Femur (tissue), 1 donor: ENCODE measurements around the gene GAS2L1.

Experiments
- DNase-seq: peaks from one replicate; pipeline ENCODE4 v3.0.0-alpha.2; 2017

GAS2L1 gene

DNA sequence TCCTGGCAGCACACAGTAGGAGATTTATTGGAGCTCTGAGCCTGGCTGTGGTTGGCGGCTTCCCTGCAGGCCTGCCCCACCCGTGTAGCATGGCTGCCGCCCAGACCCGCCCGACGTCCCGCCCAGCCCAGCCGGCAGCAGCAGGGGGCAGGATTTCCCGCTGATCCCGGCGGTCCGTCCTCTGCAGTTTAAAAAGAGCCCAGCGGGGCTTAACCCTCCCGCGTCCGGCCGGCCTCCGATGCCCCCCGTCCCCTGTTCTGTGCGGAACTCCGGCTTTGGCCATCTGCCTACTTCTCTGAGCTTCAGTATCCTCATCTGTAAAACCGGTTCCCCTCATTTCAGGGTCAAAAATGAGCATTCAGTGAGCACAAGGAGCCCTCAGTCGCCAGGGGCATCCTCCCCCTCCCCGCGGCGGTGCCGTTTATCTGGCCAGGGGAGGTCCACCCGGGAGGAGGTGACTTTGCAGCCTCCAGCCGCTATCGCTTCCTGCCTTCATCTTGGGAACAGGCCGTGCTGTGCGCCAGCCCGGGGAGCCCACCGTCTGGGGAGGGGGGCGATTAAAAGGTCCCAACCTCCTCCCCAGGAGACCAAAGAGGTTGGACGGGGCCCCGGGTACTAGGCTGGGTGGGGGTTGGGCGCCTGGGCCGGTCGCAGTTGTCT lies at the start of gene GAS2L1:
Gene GAS2L1 (plus strand): TSS at position 476 of the 660 bp plus-strand sequence. CDS start 1,456 bp downstream, outside the sequence.
- DNase-seq, result peak; percentile 93

DNA sequence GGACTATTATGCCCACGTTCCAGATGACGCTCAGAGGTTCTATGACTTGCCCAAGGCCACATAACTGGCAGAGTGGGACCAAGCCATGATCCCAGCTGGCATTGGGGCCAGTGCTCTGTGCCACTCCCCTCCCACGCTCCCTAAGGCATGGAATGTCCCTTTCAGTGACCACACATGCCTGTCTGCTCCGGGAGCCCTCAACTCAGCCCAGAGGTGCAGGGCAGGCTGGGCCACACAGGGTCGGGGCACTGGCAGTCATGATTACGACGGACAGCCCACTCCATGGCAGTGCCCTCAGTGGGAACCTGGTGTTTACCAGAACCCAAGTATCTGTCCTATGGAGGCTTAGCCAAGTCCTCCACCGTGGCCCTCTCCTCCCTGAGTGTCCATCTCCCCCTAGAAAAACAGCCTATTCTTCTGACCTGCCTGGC lies 48.7 kb upstream of the GAS2L1 start:
- DNase-seq, result no peak

DNA sequence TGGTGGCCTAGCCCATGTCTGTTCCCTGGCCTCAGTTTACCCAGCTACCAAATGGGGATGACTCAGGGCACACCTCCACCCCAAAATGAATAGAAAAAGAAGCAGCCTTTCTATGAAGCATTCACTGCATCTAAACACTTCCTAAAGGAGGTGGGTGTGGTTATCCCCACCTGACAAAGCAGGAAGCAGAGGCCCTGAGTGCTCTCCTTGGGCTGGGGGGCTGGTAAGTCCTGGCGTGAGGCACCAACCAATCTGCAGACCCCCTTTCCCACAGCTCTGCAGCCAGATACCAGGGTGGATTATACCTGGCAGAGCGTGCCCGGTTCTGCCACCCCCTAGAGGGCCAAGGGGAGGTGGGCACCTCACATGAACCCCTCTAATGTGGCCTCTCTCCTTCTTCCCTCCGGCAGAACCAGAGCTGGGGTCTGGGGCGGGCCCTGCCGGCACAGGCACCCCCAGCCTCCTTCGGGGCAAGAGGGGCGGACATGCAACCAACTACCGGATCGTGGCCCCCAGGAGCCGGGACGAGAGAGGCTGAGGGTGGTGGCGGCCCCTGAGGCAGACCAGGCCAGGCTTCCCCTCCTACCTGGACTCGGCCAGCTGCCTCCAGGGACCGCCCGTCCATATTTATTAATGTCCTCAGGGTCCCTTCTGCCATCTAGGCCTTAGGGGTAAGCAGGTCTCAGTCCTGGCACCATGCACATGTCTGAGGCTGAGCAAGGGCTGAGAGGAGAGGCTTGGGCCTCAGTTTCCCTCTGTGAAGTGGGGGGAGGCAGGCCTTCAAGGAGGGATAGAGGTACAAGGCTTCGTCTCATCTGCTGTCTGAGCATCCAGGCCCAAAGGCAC lies 47.8 kb upstream of the GAS2L1 start:
- DNase-seq, result no peak

DNA sequence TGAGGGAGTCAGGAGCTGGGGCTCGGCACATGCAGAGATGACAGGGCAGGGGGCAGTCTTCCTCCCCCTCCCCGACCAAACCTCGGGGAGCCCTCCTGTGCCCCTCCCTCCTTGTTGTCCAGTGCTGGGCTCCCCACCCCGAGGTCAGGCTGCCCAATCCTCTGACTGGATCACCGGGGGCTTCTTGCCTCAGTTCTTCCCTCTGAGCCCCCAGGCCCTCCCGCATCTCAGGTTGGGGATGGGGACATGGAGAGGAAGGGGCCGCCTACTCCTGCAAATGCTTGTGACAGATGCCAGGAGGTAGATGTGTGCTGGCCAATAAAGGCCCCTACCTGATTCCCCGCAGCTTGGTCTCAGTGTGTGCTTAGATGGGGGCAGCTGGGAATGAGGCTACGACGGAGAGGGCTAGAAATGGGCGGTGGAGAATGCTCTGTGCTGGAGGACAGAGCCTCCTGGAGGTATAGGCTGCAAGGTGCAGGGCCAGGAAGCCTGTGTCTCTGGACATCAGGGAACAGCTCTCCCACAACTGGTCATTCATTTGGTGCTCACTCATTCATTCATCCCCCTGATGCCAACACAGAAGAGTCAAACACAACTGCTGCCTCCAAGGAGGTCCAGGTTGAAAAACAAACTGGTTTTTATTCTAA lies 47.1 kb upstream of the GAS2L1 start:
- no peak for DNase-seq

DNA sequence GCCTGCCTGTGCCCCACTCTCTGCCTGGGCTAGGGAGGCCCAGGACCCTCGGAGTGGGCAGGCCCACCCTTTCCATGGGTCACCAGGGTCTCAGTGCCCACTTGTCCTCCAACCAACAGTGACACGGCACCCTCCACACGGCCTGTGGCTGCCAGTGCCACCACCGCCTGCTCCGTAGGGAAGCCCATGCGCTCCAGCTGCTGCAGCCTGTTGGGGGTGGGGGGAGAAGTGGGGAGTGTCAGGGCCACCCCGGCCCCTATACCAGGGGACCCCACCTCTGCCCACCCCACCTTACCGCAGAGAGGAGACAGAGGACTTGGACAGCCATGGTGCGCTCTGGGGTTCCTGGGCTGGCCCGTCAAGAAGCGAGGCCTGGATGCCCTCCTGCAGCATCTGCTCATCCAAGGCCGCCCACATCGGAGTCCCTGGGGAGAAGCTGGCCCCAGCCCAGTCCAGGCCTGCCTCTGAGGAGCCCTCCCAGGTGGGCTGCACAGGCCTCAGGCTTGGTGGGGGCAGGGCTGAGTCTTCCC lies 46.4 kb upstream of the GAS2L1 start:
- no peak for DNase-seq

DNA sequence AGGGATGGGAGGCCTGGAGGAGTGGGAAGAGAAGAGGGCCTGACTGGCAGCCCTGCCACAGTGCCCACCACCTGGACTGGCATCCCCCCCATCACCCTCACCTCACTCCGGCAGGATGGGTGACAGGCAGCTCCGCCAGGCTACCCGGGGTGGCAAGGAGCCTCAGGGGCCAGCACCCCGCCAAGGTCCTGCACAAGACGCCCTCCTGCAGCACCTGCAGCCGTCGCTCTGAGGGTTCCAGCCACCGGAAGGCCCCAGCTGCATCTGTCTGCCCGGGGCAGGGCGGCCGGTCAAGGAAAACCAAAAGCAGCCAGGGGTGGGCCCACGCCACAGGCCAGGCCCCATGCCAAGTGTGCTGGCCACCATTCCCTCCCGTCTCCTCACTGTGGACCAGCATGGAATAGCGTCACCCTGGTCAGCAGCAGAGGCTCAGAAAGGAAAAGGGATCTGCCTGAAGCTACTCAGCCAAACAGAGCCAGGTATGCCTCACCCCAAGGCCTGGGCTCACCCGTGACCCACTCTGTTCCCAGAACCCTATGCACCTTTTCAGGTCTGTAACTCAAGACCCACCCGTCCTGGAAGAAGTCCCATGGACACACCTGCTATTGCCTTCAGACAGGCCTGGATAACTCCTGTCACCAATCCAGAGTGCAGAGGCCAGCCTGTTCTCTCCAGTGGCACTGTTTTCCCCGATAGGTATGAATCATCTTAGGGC lies 45.7 kb upstream of the GAS2L1 start:
- DNase-seq, result peak; percentile 46

DNA sequence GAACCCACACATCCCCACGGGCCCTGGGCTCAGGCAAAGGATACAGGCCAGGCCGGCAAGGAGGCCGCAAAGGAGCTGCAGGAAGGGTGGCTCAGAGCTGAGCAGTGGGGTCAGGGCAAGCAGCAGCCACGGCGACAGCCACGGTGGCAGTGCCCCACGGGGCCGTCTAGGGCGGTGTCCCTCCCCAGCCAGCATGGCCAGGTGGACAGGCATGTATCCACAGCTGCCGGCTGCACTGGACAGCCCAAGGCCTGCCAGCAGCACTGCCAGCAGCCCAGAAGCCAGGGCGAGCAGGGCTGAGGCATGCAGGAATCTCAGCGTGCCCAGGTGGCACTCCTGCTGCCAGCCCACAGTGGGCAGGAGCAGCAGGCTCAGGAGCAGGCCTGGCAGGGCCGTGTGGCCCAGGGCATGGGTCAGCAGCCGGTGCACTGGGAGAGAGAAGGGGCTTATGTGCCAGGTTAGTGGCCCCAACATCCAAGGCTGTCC lies 42.6 kb upstream of the GAS2L1 start:
- no peak for DNase-seq

DNA sequence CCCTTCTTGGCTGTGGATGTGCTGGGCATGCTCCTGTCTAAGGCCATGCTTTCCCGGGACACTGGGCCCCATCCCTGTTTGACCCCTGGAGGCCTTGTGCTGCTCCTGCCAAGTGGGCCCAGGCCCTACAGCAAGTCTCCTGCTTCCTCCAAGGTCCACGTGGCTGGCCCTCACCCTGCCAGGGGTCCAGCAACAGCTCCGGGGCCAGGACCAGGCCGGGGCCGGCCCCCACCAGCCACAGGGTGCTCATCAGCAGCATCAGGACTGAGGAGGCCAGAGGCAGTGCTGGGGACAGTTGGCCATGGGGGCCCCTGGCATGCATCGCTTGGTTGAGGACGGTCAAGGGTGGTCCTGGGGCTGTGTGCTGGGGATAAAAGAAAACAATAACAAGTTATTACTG lies 41.1 kb upstream of the GAS2L1 start:
- DNase-seq, result no peak

DNA sequence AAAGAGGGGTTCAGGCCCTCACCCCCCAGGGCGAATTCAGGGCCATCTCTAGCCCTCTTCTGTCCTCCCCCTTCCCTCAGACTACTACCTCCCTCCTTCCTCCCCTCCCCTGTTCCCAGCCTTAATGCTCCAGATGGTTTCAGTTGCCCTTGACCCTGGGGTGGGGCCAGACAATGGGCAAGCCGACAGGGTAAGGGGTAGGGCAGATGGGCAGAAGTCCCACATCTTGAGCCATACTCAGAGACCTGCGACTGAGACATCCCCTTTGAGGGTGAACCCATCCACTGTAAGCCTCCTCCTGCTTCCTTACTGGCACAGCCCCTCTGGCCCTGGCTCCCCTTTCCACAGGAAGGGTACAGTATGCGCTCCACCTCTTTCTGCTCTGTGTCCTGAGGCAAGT lies 40.5 kb upstream of the GAS2L1 start:
- DNase-seq, result no peak

DNA sequence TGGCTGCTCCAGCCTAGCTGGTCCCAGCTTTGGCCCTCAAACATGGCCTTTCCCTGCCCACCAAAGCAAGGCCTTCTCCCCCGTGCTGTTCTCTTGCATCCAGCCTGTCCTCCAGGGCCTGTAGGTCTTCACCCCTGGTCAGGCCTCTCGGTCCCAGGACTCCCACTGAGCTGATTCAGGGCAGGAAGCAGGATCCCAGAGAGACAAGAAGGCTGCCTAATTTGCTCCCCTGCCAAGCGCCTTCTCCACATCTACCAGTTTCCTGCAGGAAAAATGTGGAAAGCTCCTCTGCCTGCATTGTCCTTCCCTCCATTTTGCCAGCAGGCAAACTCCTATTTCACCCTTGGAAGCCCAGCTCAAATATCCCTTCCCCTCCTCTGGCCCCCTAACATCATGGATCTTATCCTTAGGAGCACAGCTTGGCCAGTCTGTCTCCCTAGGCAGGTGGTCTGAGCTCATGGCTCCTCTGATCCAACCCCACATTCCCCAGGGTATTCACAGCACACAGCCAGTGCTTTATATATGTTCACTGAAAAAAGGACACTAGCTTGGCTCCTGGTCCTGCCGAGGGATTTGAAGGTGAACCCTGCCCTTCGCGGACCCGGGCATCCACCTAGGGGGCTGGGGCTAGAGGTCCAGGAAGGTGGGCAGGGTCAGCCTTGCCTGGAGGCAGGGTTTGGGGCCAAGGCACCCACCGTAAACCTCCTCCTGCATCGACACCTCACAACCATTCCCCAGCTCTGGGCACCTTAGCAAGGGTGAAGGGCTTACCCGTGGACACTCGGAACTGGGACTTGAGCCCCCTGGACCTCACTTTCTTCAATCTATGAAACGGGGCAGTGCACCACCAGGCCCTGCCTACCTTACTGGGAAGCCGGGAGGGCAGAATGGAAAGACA lies 39.6 kb upstream of the GAS2L1 start:
- DNase-seq, result no peak

DNA sequence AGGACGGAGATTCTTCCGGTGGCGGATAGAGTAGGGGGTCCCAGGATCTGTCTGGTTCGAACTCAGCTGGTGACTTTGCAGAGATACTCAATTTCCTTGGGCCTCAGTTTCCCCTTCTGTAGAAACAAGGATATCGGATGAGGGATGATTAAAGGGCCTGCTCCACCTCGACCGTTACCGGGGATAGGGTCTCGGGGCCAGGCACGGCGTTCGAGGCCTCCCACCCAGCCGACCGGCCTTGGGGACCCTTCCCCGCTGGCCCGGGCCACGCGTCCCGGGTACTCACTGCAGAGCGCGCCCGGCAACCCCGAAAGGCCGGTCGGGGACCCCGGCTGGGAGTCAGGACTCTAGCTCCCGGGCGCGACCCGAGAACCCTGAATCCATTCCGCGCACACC lies 39.0 kb upstream of the GAS2L1 start:
- no peak for DNase-seq

DNA sequence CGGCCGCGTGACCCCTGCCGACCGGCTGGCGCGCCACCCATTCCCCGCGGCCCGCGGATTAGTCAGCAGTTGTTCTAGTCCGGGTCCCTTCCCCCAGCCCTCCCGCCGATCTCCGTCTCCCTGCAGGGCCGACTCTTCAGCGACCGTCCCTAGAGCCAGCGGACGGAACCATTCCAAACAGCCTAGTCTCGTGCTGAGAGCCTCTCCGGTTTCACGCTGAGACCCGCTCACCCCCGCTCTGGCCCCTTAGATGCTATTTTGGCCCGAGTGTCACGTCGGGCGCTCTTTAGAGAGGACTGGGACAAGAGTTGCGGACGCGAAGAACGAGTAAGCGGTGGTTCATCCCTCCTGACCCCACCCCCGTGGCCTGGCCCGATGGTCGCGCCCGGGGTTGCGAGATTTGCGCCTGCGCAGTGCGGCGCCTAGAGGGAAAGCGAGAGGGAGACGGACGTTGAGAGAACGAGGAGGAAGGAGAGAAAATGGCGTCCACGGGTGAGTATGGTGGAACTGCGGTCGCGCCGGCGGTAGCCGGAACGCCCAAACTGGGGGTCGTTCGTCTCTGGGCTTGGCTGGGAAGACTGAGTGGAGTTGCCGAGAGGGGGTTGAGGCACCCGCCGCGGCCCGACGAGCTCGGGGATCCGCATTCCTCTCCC lies 38.5 kb upstream of the GAS2L1 start, which contains the start of the genes EWSR1 and RHBDD3:
Gene EWSR1 (plus strand): TSS at position 411 of the 653 bp plus-strand sequence. CDS start 69 bp downstream, at position 480.
Gene RHBDD3 (minus strand): TSS at position 124 of the 653 bp plus-strand sequence. CDS start 2,355 bp downstream, outside the sequence.
- DNase-seq, result peak; percentile 97

DNA sequence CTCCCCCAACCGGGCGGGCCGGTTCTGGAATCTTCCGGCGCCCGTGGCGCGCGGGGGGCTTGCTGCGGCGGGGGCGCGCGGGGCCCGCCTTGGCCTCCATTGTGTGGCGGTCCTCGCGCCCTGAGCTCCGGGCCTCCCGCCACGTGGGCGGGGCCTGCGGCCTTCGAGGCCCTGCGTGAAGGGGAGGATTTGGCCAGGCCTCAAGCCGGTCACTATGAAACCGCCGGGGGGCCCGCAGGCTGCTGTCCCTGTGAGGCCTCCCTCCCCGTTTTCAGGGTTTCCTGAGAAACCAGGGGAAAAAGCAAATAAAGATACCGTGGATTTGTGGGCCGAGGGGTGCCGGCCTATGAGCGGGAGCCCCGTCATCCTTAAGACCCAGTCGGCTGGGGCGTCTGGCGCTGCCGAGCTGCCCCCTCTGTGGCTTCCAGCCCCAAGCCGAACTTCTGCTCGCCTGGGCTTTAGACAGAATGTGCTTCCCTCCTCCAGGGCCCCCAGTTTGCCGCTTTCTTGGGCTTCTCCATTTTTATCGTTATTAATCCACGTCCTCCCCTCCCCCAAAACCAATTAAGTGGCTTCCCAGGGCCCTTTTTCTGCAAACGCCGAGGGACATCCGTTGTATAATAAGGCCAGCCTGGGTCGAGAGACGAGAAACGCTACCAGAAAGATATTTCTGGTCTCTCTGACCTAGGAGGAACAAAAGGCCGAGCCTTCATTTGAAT lies 37.8 kb upstream of the GAS2L1 start:
- DNase-seq, result peak; percentile 82

DNA sequence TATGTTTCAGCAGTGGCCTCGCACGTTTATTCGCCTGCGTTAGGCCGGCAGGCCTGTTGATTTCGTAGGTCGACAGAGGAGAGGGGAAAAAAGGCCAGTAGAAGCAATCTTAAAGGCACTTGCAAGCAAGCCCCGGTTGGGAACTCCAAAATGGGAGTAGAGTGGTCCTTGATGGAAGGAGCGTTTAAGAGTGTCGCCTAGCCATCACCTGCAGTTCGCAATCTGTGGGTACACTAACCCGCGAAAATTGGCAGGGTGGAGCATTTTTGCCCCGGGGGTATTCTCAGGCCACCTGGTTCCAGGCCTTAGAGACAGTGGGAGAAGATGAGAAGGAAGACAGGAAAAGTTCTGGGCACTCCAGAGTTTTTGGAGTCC lies 37.2 kb upstream of the GAS2L1 start:
- DNase-seq, result no peak

DNA sequence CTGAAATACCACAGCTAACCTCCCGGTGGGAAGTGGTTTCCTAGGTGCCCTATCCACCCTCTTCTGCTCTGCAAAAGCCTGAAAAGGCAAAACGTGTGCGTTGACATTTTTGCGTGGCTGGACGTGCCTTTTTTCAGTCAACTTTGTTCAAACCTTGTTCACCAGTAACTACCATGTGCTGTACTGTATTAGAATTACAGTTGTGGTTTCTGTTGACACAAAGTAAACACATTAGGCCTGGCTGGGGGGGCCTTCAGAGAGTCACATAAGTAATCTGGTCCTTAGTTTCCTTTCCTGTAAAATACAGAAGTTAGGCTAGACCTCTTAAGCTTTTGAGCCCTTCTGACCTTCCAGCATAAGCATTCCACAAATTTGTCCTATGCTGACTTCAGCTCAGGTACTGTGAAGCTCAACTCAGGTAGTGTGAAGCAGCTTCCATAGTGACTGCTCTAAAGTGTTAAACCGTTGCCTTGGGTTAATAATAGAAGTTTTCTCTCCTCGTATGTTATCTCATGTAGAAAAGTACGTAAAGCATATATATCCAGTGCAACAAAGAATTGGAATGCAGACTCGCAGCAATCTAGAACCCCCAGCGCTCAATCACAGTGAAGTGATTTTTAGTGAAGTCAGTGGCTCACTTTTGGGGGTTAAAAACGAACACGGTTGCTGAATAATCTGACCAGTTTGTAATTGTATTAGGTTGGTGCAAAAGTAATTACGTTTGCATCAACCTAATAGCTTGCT lies 36.5 kb upstream of the GAS2L1 start:
- no peak for DNase-seq

DNA sequence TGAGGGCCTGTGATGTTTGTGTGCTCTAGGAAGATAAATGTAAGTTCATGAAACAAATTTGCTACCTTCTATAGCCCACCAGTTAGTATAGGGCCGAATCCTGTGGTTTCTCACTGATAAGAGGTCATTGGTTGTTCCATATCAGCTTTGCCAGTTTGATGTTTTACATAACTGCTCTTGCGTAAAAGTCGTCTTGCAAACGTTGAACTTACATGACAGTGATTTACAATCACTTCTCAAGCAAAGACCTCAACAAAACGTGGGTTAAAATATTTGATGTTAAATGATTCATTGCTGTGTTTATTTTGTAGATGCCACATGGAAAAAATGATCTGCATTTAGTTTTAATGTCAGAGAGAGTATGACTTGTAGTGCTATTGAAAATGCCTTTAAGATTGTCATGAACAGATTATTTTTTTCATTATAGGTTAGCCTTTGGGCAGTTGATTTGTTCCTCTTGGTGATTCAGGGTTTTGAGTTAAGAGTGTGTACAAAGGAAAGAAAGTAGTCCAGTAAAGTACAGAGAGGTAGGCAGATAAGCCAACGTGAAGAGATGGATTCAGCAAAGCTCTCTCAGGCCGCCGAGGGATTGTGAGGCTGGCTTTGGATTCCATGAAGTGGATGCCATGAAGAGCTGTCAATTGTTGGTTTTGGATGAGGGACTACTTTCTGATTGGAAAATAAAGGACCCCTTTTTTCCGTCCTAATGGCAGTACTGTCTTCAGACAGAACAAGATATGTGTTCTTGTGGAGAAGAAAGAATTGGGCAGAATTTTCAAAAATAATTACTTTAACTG lies 35.8 kb upstream of the GAS2L1 start:
- DNase-seq, result no peak

DNA sequence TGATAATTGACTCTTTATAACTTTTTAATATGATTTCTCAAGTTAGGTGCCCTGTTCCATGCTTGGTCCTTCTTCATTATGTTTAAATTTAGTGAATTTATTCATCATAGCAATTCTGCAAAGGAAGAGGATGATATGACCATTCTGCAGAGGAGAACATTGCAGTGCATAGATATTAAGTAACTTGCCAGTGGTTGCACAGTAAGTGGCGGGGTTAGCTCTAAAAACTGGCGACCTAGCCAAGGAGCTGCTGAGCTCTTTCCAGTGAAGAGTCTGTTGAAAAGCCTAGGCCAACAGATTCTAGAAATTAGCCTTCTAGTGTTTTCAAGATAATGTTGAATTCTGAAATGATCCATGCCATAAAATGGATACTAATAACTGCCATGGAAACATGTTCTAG lies 33.8 kb upstream of the GAS2L1 start:
- no peak for DNase-seq

DNA sequence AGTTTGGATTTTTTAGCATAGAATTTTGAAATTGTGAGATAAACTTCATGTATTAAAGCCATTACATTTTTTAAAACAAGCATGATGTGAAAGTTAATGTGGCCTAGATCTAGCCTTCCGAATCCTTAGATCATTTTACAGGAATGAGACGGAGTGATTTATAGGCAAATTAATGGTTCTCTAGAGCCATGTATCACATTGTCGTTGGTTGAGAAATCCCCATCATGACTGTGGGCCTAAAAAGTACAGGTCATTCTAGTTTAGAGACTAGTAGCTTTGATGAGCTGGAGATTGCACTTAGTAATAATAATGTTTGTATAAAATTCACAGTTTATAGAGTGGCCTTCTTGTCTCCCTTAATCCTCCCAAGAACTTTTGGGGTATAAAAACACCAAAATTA lies 31.3 kb upstream of the GAS2L1 start:
- no peak for DNase-seq
